ENCODE measurements around the gene MDH2. TPM values are rescaled to one million over a fixed set of nuclear protein-coding genes. Genes with fewer than 3 reads are reported as not detected.

MDH2 gene
- total and polyA plus RNA-seq, 2 of the 4 experiments (the other 2 are of a cell fraction) = 55.4 to 206 TPM

DNA sequence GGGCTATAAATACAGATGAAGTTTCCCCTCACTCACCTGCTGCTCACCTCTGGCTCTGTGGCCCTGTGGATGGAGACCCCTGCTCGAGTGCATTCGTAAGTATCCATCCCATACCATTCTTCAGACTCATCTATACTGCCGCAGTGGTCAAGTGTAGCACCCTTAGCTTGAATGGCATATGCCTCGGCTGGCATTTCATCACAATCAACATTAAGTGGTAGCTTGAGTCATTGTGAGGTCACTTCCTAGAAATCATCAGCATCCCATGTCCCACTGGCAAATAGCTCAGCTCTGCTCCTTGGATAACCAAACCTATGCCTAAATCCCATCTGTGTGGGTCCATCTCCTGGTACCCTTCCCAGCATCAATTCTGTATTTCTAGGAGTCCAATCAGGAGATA is 38.2 kb downstream of the MDH2 start:
- H3K9me1 ChIP-seq (ENCODE audit: insufficient read depth, low read length) = peaks cover 13% of the 10 kb centered on the region; the same call in 1 of the 2 replicates
- H3K23ac ChIP-seq (ENCODE audit: low read depth, low read length) = no peak overlapping the region
- no TSS peak for BruUV-seq (replicated peaks)
- in situ Hi-C loops (cut with MboI; ENCODE audit: low sequenced_read_pairs) = no loop called here
- no peak overlapping the region for H3K56ac ChIP-seq (ENCODE audit: extremely low read depth, insufficient read depth, low read length)
- H4K5ac ChIP-seq (ENCODE audit: low read depth, low read length) = peak overlapping the region; percentile 12; the same call in 1 of the 2 replicates
- no peak overlapping the region for H3K4me3 ChIP-seq (ENCODE audit: insufficient read depth, low read depth, low read length)
- ChIA-PET CTCF (interaction anchor here (0.6 kb wide), 1 partner anchor 13 kb away, joined by 4 read pairs; no protein-coding TSS in a partner anchor), POLR2A (ENCODE audit: unreplicated experiment) (no interaction called here)
- WGBS, 2 experiments (ENCODE audit: extremely low coverage in 2 of 2, insufficient read length in 1 of 2) = 52% methylated on average over 3 of the region's 4 CpGs; no CpG with 5 or more reads in 1 of the 2 experiments
- no peaks in the 10 kb centered on the region for H3K79me1 ChIP-seq (ENCODE audit: low read depth in 1 of 2, low read length in 2 of 2)
- peak overlapping the region; percentile 12; the same call in 2 of the 3 replicates for H2BK15ac ChIP-seq (ENCODE audit: low read depth, low read length)
- intact Hi-C loops (cut with micrococcal nuclease) = no loop called here
- H2AK5ac ChIP-seq (ENCODE audit: low read depth, low read length) = peak overlapping the region; percentile 88
- TF ChIP-seq, protein P1, sequence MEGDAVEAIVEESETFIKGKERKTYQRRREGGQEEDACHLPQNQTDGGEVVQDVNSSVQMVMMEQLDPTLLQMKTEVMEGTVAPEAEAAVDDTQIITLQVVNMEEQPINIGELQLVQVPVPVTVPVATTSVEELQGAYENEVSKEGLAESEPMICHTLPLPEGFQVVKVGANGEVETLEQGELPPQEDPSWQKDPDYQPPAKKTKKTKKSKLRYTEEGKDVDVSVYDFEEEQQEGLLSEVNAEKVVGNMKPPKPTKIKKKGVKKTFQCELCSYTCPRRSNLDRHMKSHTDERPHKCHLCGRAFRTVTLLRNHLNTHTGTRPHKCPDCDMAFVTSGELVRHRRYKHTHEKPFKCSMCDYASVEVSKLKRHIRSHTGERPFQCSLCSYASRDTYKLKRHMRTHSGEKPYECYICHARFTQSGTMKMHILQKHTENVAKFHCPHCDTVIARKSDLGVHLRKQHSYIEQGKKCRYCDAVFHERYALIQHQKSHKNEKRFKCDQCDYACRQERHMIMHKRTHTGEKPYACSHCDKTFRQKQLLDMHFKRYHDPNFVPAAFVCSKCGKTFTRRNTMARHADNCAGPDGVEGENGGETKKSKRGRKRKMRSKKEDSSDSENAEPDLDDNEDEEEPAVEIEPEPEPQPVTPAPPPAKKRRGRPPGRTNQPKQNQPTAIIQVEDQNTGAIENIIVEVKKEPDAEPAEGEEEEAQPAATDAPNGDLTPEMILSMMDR (conservative IDR thresholded peaks at IDR 0.05; ENCODE audit: low read depth, low read length) = no peak
- peak; percentile 36; the same call in 1 of the 2 replicates for TF ChIP-seq CEBPB (IDR thresholded peaks at IDR 0.05; ENCODE audit: low read depth, low read length)
- dilution Hi-C loops (cut with HindIII; ENCODE audit: low sequenced_read_pairs, unreplicated experiment) = no loop called here
- H3K9me3 ChIP-seq (ENCODE audit: control insufficient read depth, insufficient read depth, low read length) = no peaks in the 10 kb centered on the region
- peak overlapping the region; percentile 73 for H3K4ac ChIP-seq (ENCODE audit: low read depth, low read length)
- H3K27ac ChIP-seq (ENCODE audit: insufficient read depth, low read length) = no peak overlapping the region
- no peaks in the 10 kb centered on the region for H4K20me1 ChIP-seq (ENCODE audit: insufficient read depth, low read length)
- ATAC-seq (ENCODE audit: low read depth) = no peak
- H2AK9ac ChIP-seq (replicated peaks; ENCODE audit: low read depth, low read length, poor library complexity) = no peak overlapping the region
- no peaks in the 10 kb centered on the region for H3K27me3 ChIP-seq (ENCODE audit: control insufficient read depth, insufficient read depth, low read length)
- peak overlapping the region; percentile 41 for H4K91ac ChIP-seq (ENCODE audit: insufficient read depth, low read depth, low read length)
- peak overlapping the region; percentile 76 for H2BK120ac ChIP-seq (ENCODE audit: low read depth, low read length)
- no peaks in the 10 kb centered on the region for H3K36me3 ChIP-seq (ENCODE audit: control insufficient read depth, insufficient read depth, low read length)
- peak overlapping the region; percentile 12 for H3K14ac ChIP-seq (replicated peaks; ENCODE audit: low read depth, low read length)
- H2AFZ ChIP-seq (replicated peaks; ENCODE audit: low read length, poor library complexity) = no peak overlapping the region
- peak overlapping the region; percentile 18; the same call in 1 of the 2 replicates for H3K18ac ChIP-seq (ENCODE audit: low read depth, low read length)
- H2BK20ac ChIP-seq (ENCODE audit: low read depth, low read length) = peak overlapping the region; percentile 85
- H3K4me2 ChIP-seq (ENCODE audit: low read depth, low read length) = no peak overlapping the region
- peak; percentile 59 for DNase-seq
- peak overlapping the region; percentile 52 for H2BK5ac ChIP-seq (ENCODE audit: low read depth, low read length, poor library complexity, severe bottlenecking)
- peak overlapping the region; percentile 41 to 92; a peak in 3 of 4 replicates for H4K8ac ChIP-seq (ENCODE audit: low read depth in 2 of 2, low read length in 2 of 2)
- H3K4me1 ChIP-seq (ENCODE audit: control insufficient read depth, insufficient read depth, low read length) = peaks cover 20% of the 10 kb centered on the region
- H3K9ac ChIP-seq (ENCODE audit: low read depth, low read length) = no peak overlapping the region
